Stimulated activated CD4-positive, alpha-beta T cell treated with anti-CD3 and anti-CD28 coated beads, Interleukin-1b, Interleukin-23, amount 100 ng/mL, for 48 hours (primary cell): ENCODE measurements around the gene KIDINS220.

ENCODE experiments used
- DNase-seq: peaks from one replicate; pipeline ENCODE4 v3.0.0-alpha.2; 2020

The KIDINS220 gene

DNA sequence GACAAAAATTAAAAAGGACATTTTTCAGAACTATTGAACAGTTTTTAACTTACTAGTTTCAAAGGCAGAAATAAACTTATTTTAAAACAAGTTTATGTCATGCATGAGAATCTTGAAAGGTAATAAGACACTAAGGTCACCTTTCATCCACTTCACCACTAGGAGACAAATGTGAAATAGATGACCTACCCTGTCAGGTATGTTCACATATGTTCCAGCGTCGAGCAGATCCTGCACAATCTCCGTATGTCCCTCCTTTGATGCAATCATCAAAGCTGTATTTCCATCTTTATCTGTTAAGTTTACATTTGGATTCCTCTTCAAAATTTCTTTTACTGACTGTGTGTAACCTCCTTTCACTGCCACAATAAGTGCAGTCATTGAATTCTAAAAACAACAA, 34.7 kb downstream of the KIDINS220 start:
- no peak for DNase-seq

- DNase-seq, result no peak
Measured at GRCh38 chr2:8800821-8801220, 36.6 kb downstream of the KIDINS220 start.

DNA sequence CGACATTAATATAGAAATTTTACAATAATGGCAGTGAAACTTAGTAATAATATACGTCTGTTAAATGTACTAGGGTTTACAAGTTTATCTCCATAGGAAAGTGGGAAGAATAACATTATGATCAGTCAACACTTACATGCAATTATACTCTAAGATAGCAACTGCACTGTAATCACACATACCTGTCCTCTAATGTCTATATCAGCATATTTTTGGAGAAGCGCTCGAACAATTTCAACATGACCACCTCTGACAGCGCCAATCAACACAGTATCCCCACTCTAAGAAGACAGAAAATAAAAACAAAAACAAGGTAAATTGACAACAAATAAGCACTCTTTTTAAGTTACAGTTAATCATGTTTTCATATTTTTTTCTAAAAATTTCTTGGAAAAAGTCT, 37.2 kb downstream of the KIDINS220 start:
- no peak for DNase-seq

- no peak for DNase-seq
Measured at GRCh38 chr2:8799004-8799403, 38.4 kb downstream of the KIDINS220 start.

DNA sequence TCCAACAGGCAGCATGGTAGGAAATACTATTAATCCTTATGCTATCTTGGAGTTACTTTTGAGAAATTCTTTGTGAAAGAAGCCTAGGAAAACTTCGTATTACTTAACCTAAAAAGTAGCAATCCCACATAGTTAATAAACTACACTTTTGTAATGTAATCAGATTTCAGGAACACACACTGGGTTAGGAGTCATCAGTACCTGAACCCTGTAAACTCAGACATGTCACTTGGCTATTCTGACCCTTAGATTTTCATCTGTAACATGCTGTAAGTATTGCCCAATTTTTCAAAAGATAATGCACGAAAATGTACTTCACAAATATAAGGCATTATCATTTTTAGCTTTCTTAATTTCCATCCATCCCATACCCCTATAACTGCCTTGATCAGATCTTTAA, 39.0 kb downstream of the KIDINS220 start:
- DNase-seq, result no peak

DNA sequence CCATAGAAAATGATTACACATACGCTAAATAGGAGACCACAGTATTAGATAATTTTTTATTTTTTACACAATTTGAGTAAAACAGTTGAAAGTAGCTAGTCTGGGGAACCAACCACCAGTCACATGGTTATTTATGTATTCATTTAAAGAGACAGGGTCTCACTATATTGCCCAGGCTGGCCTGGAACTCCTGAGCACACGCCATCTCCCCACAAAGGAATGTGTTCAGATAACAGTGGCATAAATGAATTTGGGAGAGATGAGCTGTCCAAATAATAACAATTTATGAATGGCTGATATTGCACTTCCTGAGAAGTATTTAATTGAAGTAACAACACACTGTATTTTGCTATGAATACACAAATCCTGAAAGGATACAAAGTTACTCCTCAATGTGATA, 39.7 kb downstream of the KIDINS220 start:
- DNase-seq, result no peak

DNA sequence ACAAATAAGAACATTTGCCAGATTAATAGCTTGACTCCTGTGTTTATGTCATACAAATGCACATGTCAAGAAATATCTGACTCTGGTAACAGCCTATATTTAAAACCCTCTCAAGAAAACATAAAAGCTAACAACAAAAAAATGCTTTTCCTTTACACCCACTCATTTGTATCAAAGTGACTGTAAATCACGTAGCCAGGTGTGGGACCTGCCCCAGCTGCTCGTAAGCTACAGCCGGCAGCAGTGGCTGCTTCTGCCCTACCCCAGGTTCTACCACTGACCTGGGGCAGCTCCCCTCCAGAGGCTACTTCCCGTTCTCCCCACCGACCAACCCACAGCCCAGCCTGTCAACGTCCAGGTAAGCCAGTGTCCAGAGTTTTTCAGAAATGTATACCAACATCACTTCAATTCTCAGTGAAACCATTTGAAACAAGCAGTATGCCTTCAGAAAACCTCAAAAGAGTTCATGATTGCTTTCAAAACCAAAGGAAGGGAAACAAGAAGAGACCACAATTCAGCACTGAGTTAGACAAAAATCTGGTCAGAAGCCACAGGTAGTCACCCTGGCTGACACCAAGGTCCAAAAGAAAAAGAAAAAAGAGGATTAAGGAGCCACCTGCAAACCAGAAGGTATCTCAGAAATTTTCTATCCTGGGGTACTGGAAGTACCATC, 40.4 kb downstream of the KIDINS220 start:
- no peak for DNase-seq

DNA sequence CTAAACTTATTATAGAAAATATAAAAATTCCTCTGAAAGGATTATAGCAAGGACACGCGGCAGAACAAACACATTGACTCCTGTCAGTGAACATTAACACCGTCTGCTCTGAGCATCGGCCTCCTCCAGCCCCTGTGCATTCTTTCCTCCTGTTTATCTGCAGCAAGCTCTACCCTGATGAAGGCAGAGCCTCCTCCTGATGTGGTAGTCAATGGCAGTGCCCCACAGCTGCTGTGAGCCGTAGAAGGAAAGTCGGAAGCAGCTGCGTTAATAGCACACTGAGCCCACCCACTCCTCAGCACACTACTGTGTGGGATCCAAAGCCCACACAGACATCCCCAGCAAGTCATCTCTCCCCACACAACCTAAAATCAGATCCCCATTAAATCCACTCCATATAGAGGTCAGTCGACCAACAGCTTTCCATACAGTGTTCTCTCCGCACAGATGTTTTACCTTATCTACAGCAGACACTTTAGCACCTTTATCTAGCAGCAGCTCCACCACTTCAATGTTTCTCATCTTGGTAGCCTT, 41.0 kb downstream of the KIDINS220 start:
- DNase-seq, result no peak

GRCh38 chr2:8794923-8795825, 42.2 kb downstream of the KIDINS220 start:
- DNase-seq, result no peak

- DNase-seq, result no peak
Measured at GRCh38 chr2:8790739-8791162, 46.7 kb downstream of the KIDINS220 start.

- no peak for DNase-seq
Measured at GRCh38 chr2:8786463-8786862, 51.0 kb downstream of the KIDINS220 start.

GRCh38 chr2:8779795-8780671, 57.4 kb downstream of the KIDINS220 start:
- DNase-seq, result no peak

- no peak for DNase-seq
Measured at GRCh38 chr2:8774371-8774770, 63.0 kb downstream of the KIDINS220 start.

DNA sequence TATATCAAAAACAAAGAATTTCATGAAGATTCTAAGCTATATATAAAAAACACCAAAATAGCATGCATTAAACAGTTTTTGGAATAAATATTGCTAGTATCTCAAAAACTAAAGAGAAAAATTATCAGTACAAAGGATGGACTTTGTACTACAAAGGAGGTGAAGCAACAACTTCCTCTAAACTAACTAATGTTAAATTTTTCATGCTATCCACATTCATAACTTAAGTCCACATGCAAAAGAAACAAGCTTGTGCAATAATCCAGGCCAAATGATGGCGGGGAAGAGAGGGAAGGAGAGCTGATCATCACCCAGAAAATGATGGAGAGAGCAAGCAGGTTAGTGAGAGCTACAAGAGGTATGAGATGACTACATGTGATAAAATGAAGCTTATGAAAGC, 70.1 kb downstream of the KIDINS220 start:
- DNase-seq, result no peak

GRCh38 chr2:8761529-8762164, 75.8 kb downstream of the KIDINS220 start:
- no peak for DNase-seq

DNA sequence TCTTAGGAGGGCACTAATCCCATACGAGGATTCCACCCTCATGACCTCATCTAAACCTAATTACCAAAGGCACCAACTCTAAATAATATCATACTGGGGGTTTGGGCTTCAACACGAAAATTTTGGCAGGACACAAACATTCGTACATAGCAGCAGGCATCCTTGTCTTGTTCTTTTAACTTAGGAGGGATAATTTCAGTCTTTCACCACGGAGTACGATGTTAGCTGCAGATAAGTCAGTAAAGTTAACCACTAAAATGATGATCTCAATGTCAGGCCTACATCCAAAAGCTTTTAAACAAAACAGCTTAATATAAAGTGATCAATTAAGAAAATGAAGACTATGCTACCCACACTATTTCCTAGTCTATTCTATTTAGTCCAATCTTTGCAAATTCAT, 80.7 kb downstream of the KIDINS220 start:
- DNase-seq, result no peak

- no peak for DNase-seq
Measured at GRCh38 chr2:8756230-8756629, 81.2 kb downstream of the KIDINS220 start.

DNA sequence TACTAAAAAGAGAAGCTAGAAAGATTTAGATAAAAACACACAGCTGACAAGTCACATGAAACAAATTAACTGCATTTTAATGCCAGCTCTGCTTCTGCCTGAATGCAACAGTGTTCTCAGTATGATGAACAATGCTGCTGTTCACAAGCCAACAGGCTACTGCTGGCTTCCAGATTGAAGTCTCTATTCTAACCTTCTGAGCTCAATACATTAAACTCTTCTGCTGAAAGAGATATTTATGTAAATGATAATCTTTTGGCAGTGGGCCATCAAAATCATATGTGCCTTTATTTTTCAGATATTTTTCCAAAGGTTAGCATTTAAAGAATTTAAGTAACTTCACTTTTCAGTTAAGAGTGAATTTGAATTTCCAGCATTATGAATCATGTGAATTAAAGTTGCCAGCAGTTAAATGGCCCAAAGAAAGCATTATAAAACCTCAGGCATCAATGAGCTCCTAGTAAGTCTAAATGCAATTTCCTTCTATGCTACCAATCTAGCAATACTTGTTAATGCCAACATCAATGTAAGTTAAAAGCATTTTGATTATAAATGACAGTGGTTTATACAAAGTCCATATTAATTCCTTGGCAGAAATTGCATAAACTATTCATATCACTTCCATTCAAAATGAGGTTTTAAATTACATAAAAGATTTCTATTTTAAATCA, 83.2 kb downstream of the KIDINS220 start:
- DNase-seq, result no peak

GRCh38 chr2:8753609-8754008, 83.8 kb downstream of the KIDINS220 start:
- no peak for DNase-seq

DNA sequence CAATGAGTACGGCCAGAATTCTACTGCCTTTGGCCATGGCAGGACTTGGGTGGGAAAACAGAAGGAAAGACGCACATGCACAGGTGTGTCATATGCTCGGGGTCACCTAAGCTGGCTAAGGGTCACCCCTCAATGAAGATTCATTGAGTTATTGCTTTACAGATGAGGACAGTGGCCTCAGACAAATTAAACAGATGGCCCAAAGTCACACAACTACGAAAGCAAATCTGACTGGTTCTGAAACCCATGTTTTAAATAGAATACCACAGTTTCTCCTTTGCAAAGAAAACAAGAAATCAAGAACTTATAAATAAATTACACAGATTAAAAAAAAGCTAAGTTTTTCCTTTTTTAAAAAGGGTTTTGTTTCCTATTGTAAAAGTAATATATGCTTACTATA, 85.0 kb downstream of the KIDINS220 start:
- DNase-seq, result no peak

DNA sequence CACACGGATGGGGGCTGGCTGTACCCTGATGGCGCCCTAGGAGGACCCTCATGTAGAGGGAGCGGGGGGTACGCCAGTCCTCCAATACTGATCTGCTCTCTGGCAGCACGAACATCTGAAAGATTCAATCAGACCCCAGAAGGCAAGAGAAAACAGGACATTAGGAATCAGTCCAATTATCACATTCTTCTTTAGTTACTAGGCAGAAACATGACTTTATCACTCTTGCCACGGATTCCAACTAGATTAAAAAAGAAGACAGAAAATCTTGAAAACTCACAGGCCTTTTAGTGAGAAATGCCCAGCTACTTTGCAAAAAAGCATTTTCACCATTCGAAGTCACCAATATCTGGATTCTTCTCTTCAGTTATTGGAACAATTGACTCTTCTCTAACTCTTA, 87.2 kb downstream of the KIDINS220 start:
- no peak for DNase-seq

DNA sequence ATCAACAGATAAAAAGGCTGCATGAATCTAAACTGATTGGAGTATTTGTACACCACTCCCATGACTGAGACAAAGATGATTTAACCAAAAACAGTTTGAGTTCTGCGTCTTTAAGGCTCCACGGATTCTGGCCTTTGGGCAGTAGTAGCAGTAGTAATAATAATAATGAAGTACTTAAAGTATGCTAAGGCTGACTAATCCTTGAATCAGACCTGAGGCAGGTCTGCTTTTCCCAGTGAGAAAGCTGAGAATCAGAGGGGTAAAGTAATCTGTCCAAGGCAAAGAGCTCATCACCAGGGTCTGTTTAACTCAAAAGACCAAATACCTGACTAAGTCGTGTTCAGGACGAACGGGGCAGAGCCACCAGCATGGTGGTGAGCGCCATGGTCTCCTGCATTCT, 94.2 kb downstream of the KIDINS220 start:
- DNase-seq, result no peak
